HFFc6 (cell line): ENCODE results near the gene CGRRF1. TPM values are rescaled to one million over a fixed set of nuclear protein-coding genes. Genes with fewer than 3 reads are reported as not detected.

Experiments
- DNase-seq: peaks from one replicate; pipeline ENCODE4 v3.0.0-alpha.2; 2018
- H3K27ac Mint-ChIP-seq: 2 replicates; pipeline ENCODE4 v1.8.0; 2020; ENCODE audit warnings: mild to moderate bottlenecking, mixed read lengths
- H3K27me3 Mint-ChIP-seq: 2 replicates; pipeline ENCODE4 v1.8.0; 2021; ENCODE audit warnings: mild to moderate bottlenecking, moderate library complexity, mixed read lengths; ENCODE audit not compliant: insufficient read depth
- H3K36me3 Mint-ChIP-seq: 2 replicates; pipeline ENCODE4 v1.8.0; 2021; ENCODE audit warnings: low read depth, mixed read lengths
- H3K4me1 Mint-ChIP-seq: 2 replicates; pipeline ENCODE4 v1.8.0; 2020; ENCODE audit warnings: low read depth, mixed read lengths
- H3K4me3 Mint-ChIP-seq: 2 replicates; pipeline ENCODE4 v1.8.0; 2020; ENCODE audit warnings: mild to moderate bottlenecking, moderate library complexity, mixed read lengths
- H3K9me3 Mint-ChIP-seq: 2 replicates; pipeline ENCODE4 v1.8.0; 2020; ENCODE audit warnings: mild to moderate bottlenecking, mixed read lengths
- CTCF ChIP-seq: fragments of 200-600 bp; sonication (generic); IDR thresholded peaks from 2 replicates; pipeline ENCODE4 v1.5.0; 2021; ENCODE audit warnings: antibody characterized with exemption, mild to moderate bottlenecking
- total RNA-seq, 6 experiments: library from RNA; stranded (reverse); fragmentation: NEBNext Ultra II Directional; extraction: Animal tissue kit (Norgen Biotek cat#: 25700); gene quantifications; 2 replicates in 1 of 6; 3 replicates in 5 of 6; pipeline ENCODE4 v1.2.3, GENCODE V29; 2021

CGRRF1 gene
- total RNA-seq, 6 experiments from 2014 or later: 11.3 to 13.1 (median 12.1) TPM

GRCh38 chr14:54574528-54574927, 64.8 kb downstream of the CGRRF1 start:
- Mint-ChIP-seq H3K4me3 (peak overlapping the region; percentile 50), H3K36me3 (peaks cover 58% of the 10 kb centered on the region), H3K27me3 (peaks cover 5% of the 10 kb centered on the region), H3K4me1 (peaks cover 97% of the 10 kb centered on the region), H3K27ac (peak overlapping the region; percentile 73), H3K9me3 (peaks cover 17% of the 10 kb centered on the region)
- DNase-seq: no peak
- no peak for TF ChIP-seq CTCF

GRCh38 chr14:54577494-54577893, 67.8 kb downstream of the CGRRF1 start:
- Mint-ChIP-seq H3K9me3 (peaks cover 10% of the 10 kb centered on the region; the same call in 1 of the 2 replicates), H3K4me1 (peaks cover 81% of the 10 kb centered on the region), H3K27ac (peak overlapping the region; percentile 66)

GRCh38 chr14:54577977-54578376, 68.3 kb downstream of the CGRRF1 start:
- no peak for TF ChIP-seq CTCF
- Mint-ChIP-seq H3K27me3 (peaks cover 3% of the 10 kb centered on the region), H3K4me3 (peak overlapping the region; percentile 31; the same call in 1 of the 2 replicates), H3K4me1 (peaks cover 78% of the 10 kb centered on the region), H3K36me3 (peaks cover 52% of the 10 kb centered on the region), H3K27ac (peak overlapping the region; percentile 66), H3K9me3 (peaks cover 7% of the 10 kb centered on the region; the same call in 1 of the 2 replicates)
- DNase-seq: no peak

More at GRCh38 chr14:54577494-54577893, 67.8 kb downstream of the CGRRF1 start:
- Mint-ChIP-seq H3K36me3 (peaks cover 57% of the 10 kb centered on the region), H3K4me3 (no peak overlapping the region), H3K27me3 (peaks cover 3% of the 10 kb centered on the region)
- no peak for DNase-seq
- no peak for TF ChIP-seq CTCF

GRCh38 chr14:54579621-54580020, 69.9 kb downstream of the CGRRF1 start:
- H3K4me3 Mint-ChIP-seq: no peak overlapping the region
- DNase-seq: no peak
- no peak for TF ChIP-seq CTCF
- H3K4me1 Mint-ChIP-seq: peaks cover 62% of the 10 kb centered on the region
- peak overlapping the region; percentile 62 for H3K27ac Mint-ChIP-seq
- peaks cover 3% of the 10 kb centered on the region for H3K27me3 Mint-ChIP-seq
- peaks cover 36% of the 10 kb centered on the region for H3K36me3 Mint-ChIP-seq
- H3K9me3 Mint-ChIP-seq: no peaks in the 10 kb centered on the region; the same call in 1 of the 2 replicates

- Mint-ChIP-seq H3K9me3 (peaks cover 1% of the 10 kb centered on the region; the same call in 1 of the 2 replicates), H3K36me3 (peaks cover 38% of the 10 kb centered on the region), H3K27ac (0 out of 2 replicates have a peak overlapping the region, but pooled peaks have one; percentile 62), H3K4me3 (no peak overlapping the region), H3K4me1 (peaks cover 49% of the 10 kb centered on the region), H3K27me3 (peaks cover 2% of the 10 kb centered on the region)
- no peak for TF ChIP-seq CTCF
- no peak for DNase-seq
Observed at GRCh38 chr14:54580933-54581332, 71.2 kb downstream of the CGRRF1 start.

- Mint-ChIP-seq H3K4me1 (peaks cover 46% of the 10 kb centered on the region), H3K27me3 (peaks cover 2% of the 10 kb centered on the region), H3K4me3 (no peak overlapping the region), H3K27ac (no peak overlapping the region), H3K36me3 (peaks cover 41% of the 10 kb centered on the region), H3K9me3 (peaks cover 8% of the 10 kb centered on the region; the same call in 1 of the 2 replicates)
- no peak for TF ChIP-seq CTCF
- DNase-seq: no peak
Observed at GRCh38 chr14:54582334-54582733, 72.6 kb downstream of the CGRRF1 start.
